Neuronal stem cell (in vitro differentiated cells): Measurements from ENCODE around the gene VSIR.
A peak's percentile ranks its signal among the peaks of the same experiment; 100 is the strongest.

ENCODE experiments used
- DNase-seq: peaks from one replicate; pipeline ENCODE4 v3.0.0-alpha.2; 2013; ENCODE audit warnings: low spot score
- H2AFZ ChIP-seq: one replicate; pipeline ENCODE4 v1.6.1; 2013; ENCODE audit warnings: mild to moderate bottlenecking, low read length, inconsistent platforms
- H2AK5ac ChIP-seq: 2 replicates; pipeline ENCODE4 v1.6.1; 2013; ENCODE audit warnings: low read depth, mild to moderate bottlenecking, inconsistent platforms, low read length, moderate library complexity, mixed read lengths
- H2BK120ac ChIP-seq: 2 replicates; pipeline ENCODE4 v1.6.1; 2013; ENCODE audit warnings: low read depth, mild to moderate bottlenecking, inconsistent platforms, low read length, moderate library complexity, mixed read lengths
- H2BK12ac ChIP-seq: one replicate; pipeline ENCODE4 v1.6.1; 2013; ENCODE audit warnings: low read length, inconsistent platforms
- H2BK15ac ChIP-seq: 2 replicates; pipeline ENCODE4 v1.6.1; 2013; ENCODE audit warnings: mild to moderate bottlenecking, low read length, inconsistent platforms, mixed read lengths
- H2BK5ac ChIP-seq: one replicate; pipeline ENCODE4 v1.6.1; 2013; ENCODE audit warnings: inconsistent platforms, mild to moderate bottlenecking, low read length, moderate library complexity
- H3K14ac ChIP-seq: one replicate; pipeline ENCODE4 v1.6.1; 2013; ENCODE audit warnings: low read length, inconsistent platforms
- H3K18ac ChIP-seq: 2 replicates; pipeline ENCODE4 v1.6.1; 2013; ENCODE audit warnings: low read length, inconsistent platforms
- H3K23ac ChIP-seq: 2 replicates; pipeline ENCODE4 v1.6.1; 2013; ENCODE audit warnings: low read depth, mild to moderate bottlenecking, mixed read lengths, low read length, inconsistent platforms; ENCODE audit not compliant: poor library complexity
- H3K27ac ChIP-seq: replicated peaks from 3 replicates; pipeline ENCODE4 v1.5.1; 2013; ENCODE audit warnings: low read length, inconsistent platforms
- H3K27me3 ChIP-seq, 3 experiments: 2 replicates each; pipeline ENCODE4 v1.6.1; 2013; ENCODE audit warnings: low read length in 3 of 3, mild to moderate bottlenecking in 2 of 3, inconsistent platforms in 1 of 3, low read depth in 1 of 3, mixed read lengths in 1 of 3, moderate library complexity in 1 of 3; ENCODE audit not compliant: control insufficient read depth in 3 of 3, insufficient read depth in 3 of 3
- H3K36me3 ChIP-seq, 2 donors: replicated peaks in 1 of 2; 2 replicates each; pipeline ENCODE4 v1.6.1; 2013; ENCODE audit warnings: low read length in 2 of 2; ENCODE audit not compliant: control insufficient read depth in 2 of 2, insufficient read depth in 2 of 2
- H3K4ac ChIP-seq: 2 replicates; pipeline ENCODE4 v1.6.1; 2013; ENCODE audit warnings: inconsistent platforms, mild to moderate bottlenecking, low read length, moderate library complexity
- H3K4me1 ChIP-seq, 2 donors: 1 replicate in 1 of 2; 2 replicates in 1 of 2; pipeline ENCODE4 v1.6.1; 2013; ENCODE audit warnings: low read length in 2 of 2, low read depth in 1 of 2; ENCODE audit not compliant: control insufficient read depth in 2 of 2, insufficient read depth in 1 of 2
- H3K4me2 ChIP-seq: one replicate; pipeline ENCODE4 v1.6.1; 2013; ENCODE audit warnings: mild to moderate bottlenecking, low read length, inconsistent platforms; ENCODE audit not compliant: insufficient read depth, poor library complexity, severe bottlenecking
- H3K4me3 ChIP-seq, 2 donors: 2 replicates each; pipeline ENCODE4 v1.5.1; 2013; ENCODE audit warnings: low read length in 2 of 2, mild to moderate bottlenecking in 2 of 2, inconsistent platforms in 1 of 2, moderate library complexity in 1 of 2
- H3K79me1 ChIP-seq: one replicate; pipeline ENCODE4 v1.6.1; 2013; ENCODE audit warnings: low read depth, mild to moderate bottlenecking, inconsistent platforms, low read length, moderate library complexity
- H3K9ac ChIP-seq: one replicate; pipeline ENCODE4 v1.6.1; 2013; ENCODE audit warnings: mild to moderate bottlenecking, low read depth, low read length, inconsistent platforms; ENCODE audit not compliant: poor library complexity
- H3K9me3 ChIP-seq, 2 donors: replicated peaks in 1 of 2; 2 replicates each; pipeline versions ENCODE3 to v1.6.1; 2013; ENCODE audit warnings: low read length in 2 of 2, mild to moderate bottlenecking in 2 of 2, inconsistent platforms in 1 of 2, low read depth in 1 of 2, mixed read lengths in 1 of 2, moderate library complexity in 1 of 2; ENCODE audit not compliant: control insufficient read depth in 2 of 2, insufficient read depth in 1 of 2
- H4K8ac ChIP-seq: one replicate; pipeline ENCODE4 v1.6.1; 2013; ENCODE audit warnings: low read depth, mild to moderate bottlenecking, inconsistent platforms, low read length, moderate library complexity
- H4K91ac ChIP-seq: one replicate; pipeline ENCODE4 v1.6.1; 2013; ENCODE audit warnings: low read length, low read depth, mild to moderate bottlenecking, inconsistent platforms; ENCODE audit not compliant: poor library complexity
- WGBS, 2 donors: extraction: QIAGEN DNeasy Blood & Tissue Kit; methylation state at CpG; one replicate each; pipeline ENCODE4 v1.1.7; 2013; ENCODE audit warnings: missing lambda C conversion rate in 2 of 2, mixed read lengths in 1 of 2; ENCODE audit not compliant: insufficient read length in 2 of 2, insufficient replicate concordance in 1 of 2; ENCODE audit errors: extremely low coverage in 2 of 2; 5-methylcytosine and 5-hydroxymethylcytosine counted together

Gene VSIR

GRCh38 chr10:71722849-71723248, 50.5 kb downstream of the VSIR start:
- Histone ChIP-seq H2BK5ac (no peak overlapping the region), H3K79me1 (no peaks in the 10 kb centered on the region), H3K9me3 (no peaks in the 10 kb centered on the region), H2AK5ac (no peak overlapping the region), H3K4me2 (no peak overlapping the region), H3K27me3 (peaks cover 0 to 26% (median 0%) of the 10 kb centered on the region in 3 experiments), H3K36me3 (no peaks in the 10 kb centered on the region), H2BK12ac (no peak overlapping the region), H4K8ac (no peak overlapping the region), H3K14ac (no peak overlapping the region), H3K9ac (no peak overlapping the region), H2BK15ac (peak overlapping the region; percentile 19), H3K4me3 (no peak overlapping the region), H3K18ac (no peak overlapping the region), H3K23ac (no peak overlapping the region), H2BK120ac (no peak overlapping the region), H3K27ac (no peak overlapping the region), H2AFZ (no peak overlapping the region), H3K4ac (no peak overlapping the region), H4K91ac (no peak overlapping the region), H3K4me1 (peaks cover 0 to 17% of the 10 kb centered on the region in 2 donors)
- DNase-seq, result no peak
- WGBS, 2 donors, result no CpG with 5 or more reads among the region's 1 CpG

GRCh38 chr10:71721313-71721712, 52.0 kb downstream of the VSIR start:
- Histone ChIP-seq H2BK5ac (no peak overlapping the region), H3K36me3 (no peaks in the 10 kb centered on the region), H4K8ac (no peak overlapping the region), H3K9me3 (no peaks in the 10 kb centered on the region), H4K91ac (no peak overlapping the region), H3K79me1 (no peaks in the 10 kb centered on the region), H3K4me2 (no peak overlapping the region), H3K4ac (no peak overlapping the region), H3K4me1 (peaks cover 0 to 15% of the 10 kb centered on the region in 2 donors), H3K23ac (no peak overlapping the region), H3K14ac (no peak overlapping the region), H2AFZ (no peak overlapping the region), H3K18ac (no peak overlapping the region), H3K4me3 (no peak overlapping the region), H2BK12ac (no peak overlapping the region), H2AK5ac (no peak overlapping the region), H3K27me3 (peaks cover 0 to 28% (median 0%) of the 10 kb centered on the region in 3 experiments), H3K27ac (no peak overlapping the region), H3K9ac (no peak overlapping the region), H2BK120ac (no peak overlapping the region), H2BK15ac (no peak overlapping the region)
- WGBS, 2 donors, result no CpG with 5 or more reads among the region's 6 CpGs
- DNase-seq, result no peak

GRCh38 chr10:71720288-71720687, 53.0 kb downstream of the VSIR start:
- peaks cover 0 to 14% of the 10 kb centered on the region in 2 donors for H3K4me1 ChIP-seq
- no peak overlapping the region for H3K4me2 ChIP-seq
- peak overlapping the region; percentile 11 for H2BK15ac ChIP-seq
- peak overlapping the region; percentile 61 for H3K18ac ChIP-seq
- H3K4ac ChIP-seq, result no peak overlapping the region
- H3K27ac ChIP-seq, result no peak overlapping the region
- H3K36me3 ChIP-seq, result no peaks in the 10 kb centered on the region
- no peak overlapping the region for H3K4me3 ChIP-seq
- H3K9me3 ChIP-seq, result no peaks in the 10 kb centered on the region
- peaks cover 0 to 28% (median 0%) of the 10 kb centered on the region in 3 experiments for H3K27me3 ChIP-seq
- no peak overlapping the region for H3K23ac ChIP-seq
- no peaks in the 10 kb centered on the region for H3K79me1 ChIP-seq
- no peak overlapping the region for H2AK5ac ChIP-seq
- no peak overlapping the region for H3K9ac ChIP-seq
- no CpG with 5 or more reads among the region's 4 CpGs for WGBS, 2 donors
- no peak overlapping the region for H3K14ac ChIP-seq
- H2BK5ac ChIP-seq, result no peak overlapping the region
- DNase-seq, result no peak
- H2BK12ac ChIP-seq, result no peak overlapping the region
- H2BK120ac ChIP-seq, result peak overlapping the region; percentile 63
- no peak overlapping the region for H4K91ac ChIP-seq
- H4K8ac ChIP-seq, result no peak overlapping the region
- H2AFZ ChIP-seq, result no peak overlapping the region

- Histone ChIP-seq H2BK15ac (peak within 1 kb of the TSS; percentile 11), H4K91ac (no peak within 1 kb of the TSS), H3K4me2 (no peak within 1 kb of the TSS), H2BK5ac (peak within 1 kb of the TSS; percentile 17), H2AFZ (no peak within 1 kb of the TSS), H3K27me3 (peaks cover 0 to 28% (median 0%) of the 10 kb centered on the region in 3 experiments), H3K4ac (no peak within 1 kb of the TSS), H3K36me3 (no peaks in the 10 kb centered on the region), H2AK5ac (peak within 1 kb of the TSS; percentile 56), H3K23ac (no peak within 1 kb of the TSS), H3K9me3 (no peaks in the 10 kb centered on the region), H3K27ac (no peak within 1 kb of the TSS), H2BK12ac (no peak within 1 kb of the TSS), H3K4me3 (no peak within 1 kb of the TSS), H3K9ac (no peak within 1 kb of the TSS), H4K8ac (peak within 1 kb of the TSS; percentile 1), H3K18ac (peak within 1 kb of the TSS; percentile 89), H3K14ac (peak within 1 kb of the TSS; percentile 56), H3K79me1 (no peaks in the 10 kb centered on the region), H2BK120ac (peak within 1 kb of the TSS; percentile 63), H3K4me1 (peaks cover 0 to 14% of the 10 kb centered on the region in 2 donors)
- WGBS, 2 donors, result no CpG with 5 or more reads among the region's 14 CpGs
- no peak for DNase-seq
Measured at GRCh38 chr10:71719464-71720201, 53.7 kb downstream of the VSIR start, which contains the start of gene C10orf105. TSS of gene C10orf105 (minus strand) at chr10:71719778. CDS start at chr10:71716337, 3,441 bp downstream.
